SHP77 treated with DMSO at 0.1 percent for 48 hours (cell line): ENCODE results near the gene CFAP20DC.
A peak's percentile ranks its signal among the peaks of the same experiment; 100 is the strongest.
"Not testable (repeated sequence)": the region's sequence is repeated elsewhere in the genome, so short reads cannot be mapped to it uniquely, and the experiment has no call there.

Experiments used
- DNase-seq: peaks from one replicate; lab custom pipeline; 2025; lab: John Stamatoyannopoulos, UW

The CFAP20DC gene

GRCh38 chr3:59049671-59050331 is at the start of gene CFAP20DC:
Gene CFAP20DC (minus strand): TSS chr3:59050025. CDS start chr3:59049631, 394 bp downstream.
- DNase-seq: peak; percentile 83

- not testable (repeated sequence) for DNase-seq
Measured at GRCh38 chr3:59098516-59098915, 48.7 kb upstream of the CFAP20DC start.

- no peak for DNase-seq
Measured at GRCh38 chr3:59094446-59094845, 44.6 kb upstream of the CFAP20DC start.

- DNase-seq: no peak
Measured at GRCh38 chr3:59093521-59093920, 43.7 kb upstream of the CFAP20DC start.

- no peak for DNase-seq
Measured at GRCh38 chr3:59088761-59089160, 38.9 kb upstream of the CFAP20DC start.

GRCh38 chr3:59085976-59086375 is 36.2 kb upstream of the CFAP20DC start:
- no peak for DNase-seq

- no peak for DNase-seq
Measured at GRCh38 chr3:59084583-59084982, 34.8 kb upstream of the CFAP20DC start.

- no peak for DNase-seq
Measured at GRCh38 chr3:59082106-59082505, 32.3 kb upstream of the CFAP20DC start.

- no peak for DNase-seq
Measured at GRCh38 chr3:59081071-59081470, 31.2 kb upstream of the CFAP20DC start.

GRCh38 chr3:59079962-59080361 is 30.1 kb upstream of the CFAP20DC start:
- no peak for DNase-seq

GRCh38 chr3:59074764-59075163 is 24.9 kb upstream of the CFAP20DC start:
- DNase-seq: no peak

GRCh38 chr3:59072681-59073080 is 22.9 kb upstream of the CFAP20DC start:
- DNase-seq: no peak

GRCh38 chr3:59069838-59070237 is 20.0 kb upstream of the CFAP20DC start:
- no peak for DNase-seq

GRCh38 chr3:59065240-59065639 is 15.4 kb upstream of the CFAP20DC start:
- no peak for DNase-seq

- no peak for DNase-seq
Measured at GRCh38 chr3:59064728-59065127, 14.9 kb upstream of the CFAP20DC start.

GRCh38 chr3:59064276-59064675 is 14.5 kb upstream of the CFAP20DC start:
- DNase-seq: no peak

GRCh38 chr3:59056706-59057105 is 6.9 kb upstream of the CFAP20DC start:
- DNase-seq: no peak

GRCh38 chr3:59052803-59053411 is 3.1 kb upstream of the CFAP20DC start:
- no peak for DNase-seq

- DNase-seq: not testable (repeated sequence)
Measured at GRCh38 chr3:59050811-59051414, 1.1 kb upstream of the CFAP20DC start.

GRCh38 chr3:59046839-59047238 is 3.0 kb downstream of the CFAP20DC start:
- DNase-seq: no peak

GRCh38 chr3:59043391-59043790 is 6.4 kb downstream of the CFAP20DC start:
- DNase-seq: peak; percentile 71

GRCh38 chr3:59040902-59041301 is 8.9 kb downstream of the CFAP20DC start:
- no peak for DNase-seq

- DNase-seq: no peak
Measured at GRCh38 chr3:59027607-59028006, 22.2 kb downstream of the CFAP20DC start.
